ENCODE measurements around the gene CSTB. TPM values are rescaled to one million over a fixed set of nuclear protein-coding genes. Genes with fewer than 3 reads are reported as not detected.

The CSTB gene
- total RNA-seq, 1 donor from 2014 or later, result 7.7 TPM

DNA sequence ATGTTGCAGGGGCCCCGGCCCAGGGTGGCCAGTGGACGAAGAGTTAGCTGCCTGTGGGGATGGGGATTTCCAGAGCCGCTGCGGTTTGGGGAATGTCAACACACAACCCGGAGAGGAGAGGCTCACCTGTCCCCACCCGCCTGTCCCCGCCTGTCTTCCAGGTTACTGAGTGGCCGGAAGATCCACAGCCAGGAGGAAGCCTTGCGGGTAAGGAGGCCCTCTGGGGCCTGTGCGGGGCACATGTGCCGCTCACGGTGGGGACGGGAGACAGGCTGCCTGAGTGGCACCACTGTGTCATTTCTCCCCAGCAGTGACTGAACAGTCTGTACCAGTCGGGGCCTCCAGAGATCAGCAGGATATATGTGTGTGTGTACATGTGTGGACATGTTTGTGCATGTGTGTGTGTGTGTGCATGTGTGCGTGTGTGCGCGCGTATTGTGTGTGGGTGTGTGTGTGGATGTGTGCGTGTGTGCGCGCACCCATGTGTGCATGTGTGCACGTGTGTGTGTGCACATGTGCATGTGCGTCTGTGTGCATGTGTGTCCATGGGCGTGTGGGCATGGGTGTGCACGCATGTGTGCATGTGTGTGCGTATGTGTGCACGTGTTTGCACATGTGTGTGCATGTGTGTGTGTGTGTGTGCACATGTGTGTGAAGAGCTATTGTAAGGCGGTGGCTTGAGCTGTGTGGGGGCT, 25.6 kb downstream of the CSTB start:
- DNase-seq (ENCODE audit: low spot score), result no peak

DNA sequence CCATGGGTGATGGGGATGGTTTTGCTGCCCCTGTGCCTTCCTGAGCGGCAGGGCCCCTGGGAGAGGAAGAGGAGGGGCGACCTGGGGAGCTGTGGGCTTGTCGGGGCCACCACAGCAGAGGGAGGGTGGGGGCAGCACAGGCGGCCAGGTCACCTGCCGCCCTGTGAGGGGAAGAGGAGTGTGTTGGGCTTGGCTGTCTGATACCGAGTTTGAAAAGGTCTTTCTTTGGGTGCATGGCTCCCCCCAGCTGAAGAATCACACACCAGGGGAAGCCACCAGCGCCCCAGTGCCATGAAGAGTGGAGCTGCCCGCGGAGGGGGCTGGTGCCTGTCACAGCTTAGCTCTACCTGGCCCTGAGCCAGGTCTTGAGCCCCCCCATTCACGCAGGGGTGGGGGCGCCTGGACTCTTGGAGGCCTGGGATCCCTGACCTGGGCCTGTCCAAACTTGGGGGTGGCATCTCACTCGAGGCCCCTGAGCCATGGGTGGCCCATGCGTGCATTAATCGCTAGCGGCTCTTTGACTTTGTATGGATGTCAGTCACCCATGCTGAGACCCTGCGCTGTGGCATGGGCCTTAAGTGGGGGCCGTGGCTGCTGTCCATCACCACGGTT, 26.4 kb downstream of the CSTB start:
- DNase-seq (ENCODE audit: low spot score), result no peak

GRCh38 chr21:43748622-43749021, 27.5 kb downstream of the CSTB start:
- DNase-seq (ENCODE audit: low spot score), result no peak

- DNase-seq (ENCODE audit: low spot score), result no peak
Observed at GRCh38 chr21:43745772-43746517, 30.2 kb downstream of the CSTB start.

GRCh38 chr21:43744725-43745124, 31.4 kb downstream of the CSTB start:
- DNase-seq (ENCODE audit: low spot score), result no peak

DNA sequence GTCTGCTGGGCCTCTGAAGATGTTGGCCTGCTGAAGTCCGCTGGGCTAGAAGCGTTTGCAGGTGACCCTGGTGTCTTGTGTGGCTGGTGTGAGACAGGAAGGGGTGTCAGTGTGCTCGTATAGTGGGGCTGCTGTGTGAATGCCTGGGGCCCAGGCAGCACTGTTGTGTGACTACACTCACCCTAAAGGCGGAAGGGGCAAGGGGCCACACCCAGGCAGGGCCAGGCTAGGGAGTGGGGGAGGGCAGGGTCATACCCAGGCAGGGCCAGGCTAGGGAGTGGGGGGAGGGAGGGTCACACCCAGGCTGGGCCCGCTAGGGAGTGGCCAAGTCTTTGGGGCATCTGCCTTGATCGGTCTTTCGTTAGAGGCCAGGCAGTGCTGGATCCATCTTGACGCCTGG, 32.2 kb downstream of the CSTB start:
- DNase-seq (ENCODE audit: low spot score), result no peak

GRCh38 chr21:43741423-43742096, 34.5 kb downstream of the CSTB start:
- DNase-seq (ENCODE audit: low spot score), result no peak

GRCh38 chr21:43740497-43741156, 35.5 kb downstream of the CSTB start:
- DNase-seq (ENCODE audit: low spot score), result peak; percentile 73

DNA sequence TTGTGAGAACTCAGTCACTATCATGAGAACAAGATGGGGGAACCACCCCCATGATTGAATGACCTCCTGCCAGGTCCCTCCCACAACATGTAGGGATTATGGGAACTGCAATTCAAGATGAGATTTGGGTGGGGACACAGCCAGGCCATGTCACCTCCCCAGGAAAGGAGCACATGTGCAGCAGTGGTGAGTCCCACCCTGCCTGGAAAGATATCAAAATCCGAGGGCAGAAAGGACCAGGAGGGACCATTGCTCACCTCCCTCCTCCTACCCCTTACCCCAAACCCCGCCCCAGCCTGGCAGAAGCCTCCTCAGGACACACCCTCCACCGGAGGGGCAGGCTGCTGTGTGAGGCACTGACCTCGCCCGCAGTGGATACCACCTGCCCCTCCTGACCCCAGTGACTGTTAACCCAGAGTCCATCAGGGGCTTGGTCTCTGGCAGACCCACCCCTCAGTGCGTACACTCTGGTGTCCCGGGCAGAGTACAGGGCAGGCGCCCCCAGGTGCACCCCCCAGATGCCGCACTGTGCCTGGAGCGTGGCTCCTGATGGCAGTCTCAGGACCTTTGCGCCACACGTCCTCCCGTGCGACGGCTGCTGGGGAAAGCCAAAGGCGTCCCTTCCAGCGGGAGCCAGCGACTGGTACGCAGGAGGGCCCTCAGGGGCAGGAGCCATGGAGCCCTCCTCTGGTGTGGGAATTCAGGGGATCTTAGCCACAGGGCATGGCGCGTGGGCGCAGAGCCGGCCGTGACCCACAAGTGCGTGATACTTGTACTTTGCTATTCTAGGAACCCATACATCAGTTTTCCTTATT, 36.3 kb downstream of the CSTB start:
- DNase-seq (ENCODE audit: low spot score), result no peak

GRCh38 chr21:43737158-43737950, 38.8 kb downstream of the CSTB start:
- no peak for DNase-seq (ENCODE audit: low spot score)

GRCh38 chr21:43736224-43736883, 39.8 kb downstream of the CSTB start:
- no peak for DNase-seq (ENCODE audit: low spot score)

- no peak for DNase-seq (ENCODE audit: low spot score)
Observed at GRCh38 chr21:43735236-43736091, 40.6 kb downstream of the CSTB start.

- no peak for DNase-seq (ENCODE audit: low spot score)
Observed at GRCh38 chr21:43734928-43735229, 41.2 kb downstream of the CSTB start.

DNA sequence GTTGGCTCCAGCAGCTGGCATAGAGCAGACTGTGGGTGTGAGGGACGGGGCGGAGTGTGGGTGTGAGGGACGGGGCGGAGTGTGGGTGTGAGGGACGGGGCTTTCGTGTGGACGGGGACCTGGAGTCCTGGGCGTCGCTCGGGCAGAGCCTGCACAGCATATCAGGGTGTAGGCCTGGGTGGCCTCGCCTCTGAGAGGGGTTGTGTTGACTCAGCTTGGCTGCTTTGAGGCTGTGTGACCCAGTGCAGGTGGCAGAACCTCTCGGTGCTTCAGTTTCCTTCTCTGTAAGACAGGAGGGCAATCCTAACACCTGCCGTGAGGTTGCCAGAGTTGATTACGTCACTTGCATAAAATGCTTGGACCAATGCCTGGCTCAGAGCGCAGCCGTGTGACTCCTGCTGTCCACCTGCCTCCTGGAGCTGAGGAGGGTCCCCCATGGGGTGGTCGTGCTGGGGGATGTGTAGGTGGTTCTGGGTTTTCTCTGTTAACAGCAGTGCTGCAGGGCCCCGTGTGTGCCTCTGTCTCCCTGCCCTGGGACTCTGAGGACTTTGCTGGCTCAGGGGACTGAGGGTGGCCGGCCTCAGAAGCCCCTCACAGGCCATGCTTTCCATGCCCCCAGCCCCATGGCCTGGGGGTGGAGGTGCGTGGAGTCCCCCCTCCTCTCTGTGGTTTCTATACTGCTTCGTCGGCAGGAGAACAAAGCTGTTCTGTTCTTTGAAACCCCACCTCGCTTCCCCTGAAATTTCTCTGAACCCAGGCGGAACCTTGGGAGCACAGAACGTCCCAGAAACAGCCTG, 41.8 kb downstream of the CSTB start:
- no peak for DNase-seq (ENCODE audit: low spot score)

DNA sequence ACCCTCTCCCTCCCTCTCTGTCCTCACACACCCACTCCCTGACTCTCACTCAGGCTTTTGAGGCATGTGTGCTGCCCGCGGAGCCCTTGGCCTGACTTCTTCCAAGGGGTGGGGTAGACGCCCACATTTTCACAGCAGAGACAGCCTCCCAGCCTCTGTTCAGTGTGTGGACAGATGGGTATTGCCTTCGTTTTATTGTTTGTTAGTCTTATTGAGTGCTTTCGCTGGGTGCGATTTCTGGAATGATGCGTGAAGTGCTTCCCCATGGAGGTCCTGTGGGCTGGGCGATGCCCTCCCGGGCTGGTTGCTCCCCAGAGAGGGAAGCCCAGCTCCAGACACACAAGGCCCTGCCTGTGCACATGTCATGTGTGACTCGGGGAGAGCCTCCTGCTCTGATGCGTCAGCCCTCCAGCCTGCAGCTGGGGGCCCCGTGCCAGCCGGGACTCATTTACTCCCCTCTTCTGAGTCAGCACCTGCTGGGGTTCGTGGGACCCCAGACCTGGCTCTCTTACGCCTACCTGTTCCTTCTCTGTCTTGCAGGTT, 42.5 kb downstream of the CSTB start:
- no peak for DNase-seq (ENCODE audit: low spot score)

- DNase-seq (ENCODE audit: low spot score), result no peak
Observed at GRCh38 chr21:43733060-43733459, 43.0 kb downstream of the CSTB start.

GRCh38 chr21:43731891-43732711, 44.0 kb downstream of the CSTB start:
- no peak for DNase-seq (ENCODE audit: low spot score)

All from umbilical cord (tissue), 2 donors.